SK-N-SH treated with all-trans-retinoic acid at 6 μM for 48 hours (cell line): Measurements from ENCODE around the gene CRADD.
A peak's percentile ranks its signal among the peaks of the same experiment; 100 is the strongest.

ENCODE experiments used
- PATZ1 ChIP-seq: fragments of 250-450 bp; sonication (Bioruptor Pico); IDR thresholded peaks from 2 replicates; pipeline ENCODE4 v1.8.0; 2020; ENCODE audit warnings: mild to moderate bottlenecking, moderate library complexity, borderline replicate concordance
- PPARA ChIP-seq: fragments of 250-450 bp; sonication (Bioruptor Pico); IDR thresholded peaks from 2 replicates; pipeline ENCODE4 v1.5.0; 2020; ENCODE audit warnings: mild to moderate bottlenecking, borderline replicate concordance
- ZNF70 ChIP-seq: fragments of 450-650 bp; formaldehyde crosslinking; IDR thresholded peaks from 2 replicates; pipeline ENCODE4 v1.5.0; 2020; ENCODE audit warnings: mild to moderate bottlenecking, moderate library complexity

- peak; percentile 34; the same call in 1 of the 2 replicates for TF ChIP-seq PATZ1 (CRISPR knock-in tag)
- no peak for TF ChIP-seq PPARA
- TF ChIP-seq ZNF70 (CRISPR knock-in tag): no peak
These were observed 127.4 kb downstream of the CRADD start for GRCh38 chr12:93804392-93805179.
